Erythroblast (primary cell): Measurements from ENCODE around the gene AGTRAP.

ENCODE experiments used
- DNase-seq, 2 experiments: peaks; one replicate each; lab custom pipeline; 2025; lab: John Stamatoyannopoulos, UW
- GATA1 ChIP-seq: IDR thresholded peaks from 2 replicates; pipeline ENCODE4 v1.6.1; 2011; ENCODE audit warnings: low read depth, mild to moderate bottlenecking, control low read depth, low read length, moderate library complexity
- POLR2A ChIP-seq: IDR thresholded peaks from 2 replicates; pipeline ENCODE4 v1.6.1; 2011; ENCODE audit warnings: mild to moderate bottlenecking, low read length

Gene AGTRAP

DNA sequence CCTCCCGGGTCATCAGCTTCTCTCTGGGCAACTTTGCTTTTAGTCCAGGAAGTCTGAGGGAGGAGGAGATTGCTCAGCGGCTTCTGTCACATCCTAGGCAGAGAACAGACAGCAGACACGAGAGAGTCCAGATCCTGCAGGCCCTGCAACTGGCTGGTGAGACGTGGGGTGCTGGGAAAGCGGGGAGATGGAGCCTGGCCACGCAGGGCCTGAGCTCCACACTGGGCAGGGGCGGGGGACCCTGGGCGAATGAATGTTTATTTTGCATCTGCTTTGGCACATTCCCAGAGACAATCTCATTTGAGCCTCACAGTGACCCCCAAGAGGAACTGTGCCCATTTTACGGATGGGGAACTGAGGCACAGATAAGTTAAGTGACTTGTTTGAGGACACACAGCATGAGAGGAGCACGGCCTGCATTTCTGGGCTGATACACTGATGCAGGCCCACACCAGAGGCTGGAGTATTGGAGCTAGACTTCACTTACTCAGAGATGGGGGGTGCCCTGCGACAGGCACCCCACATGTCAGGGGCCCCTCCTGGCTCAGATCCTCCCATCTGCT, 35.6 kb downstream of the AGTRAP start:
- DNase-seq = no peak
- TF ChIP-seq POLR2A = no peak
- no peak for TF ChIP-seq GATA1

DNA sequence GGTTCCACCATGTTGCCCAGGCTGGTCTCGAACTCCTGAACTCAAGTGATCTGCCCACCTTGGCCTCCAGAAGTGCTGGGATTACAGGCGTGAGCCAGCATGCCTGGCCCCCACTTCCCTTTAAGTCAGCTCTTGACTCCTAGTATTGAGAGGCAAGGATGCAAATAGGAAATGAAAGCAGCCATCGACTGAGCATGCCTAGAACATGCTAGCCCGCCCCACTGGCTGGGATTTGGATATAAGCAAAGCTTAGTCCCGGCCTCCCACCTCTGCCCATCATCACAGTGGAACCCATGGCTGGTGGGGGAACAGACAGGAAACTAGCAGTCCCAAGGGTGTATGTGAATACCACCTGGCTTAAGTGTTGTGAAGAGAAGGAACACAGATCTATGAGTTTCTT, 36.5 kb downstream of the AGTRAP start:
- DNase-seq = no peak

GRCh38 chr1:11774753-11775152, 38.8 kb downstream of the AGTRAP start:
- no peak for DNase-seq
- TF ChIP-seq GATA1 = no peak
- no peak for TF ChIP-seq POLR2A

More for the DNA sequence above, 36.5 kb downstream of the AGTRAP start:
- TF ChIP-seq POLR2A (no peak), GATA1 (no peak)

GRCh38 chr1:11777658-11778322, 41.9 kb downstream of the AGTRAP start:
- DNase-seq = no peak
- TF ChIP-seq POLR2A (no peak), GATA1 (no peak)

- DNase-seq = no peak
- TF ChIP-seq POLR2A (no peak), GATA1 (no peak)
These were observed 42.4 kb downstream of the AGTRAP start for GRCh38 chr1:11778336-11778735.

DNA sequence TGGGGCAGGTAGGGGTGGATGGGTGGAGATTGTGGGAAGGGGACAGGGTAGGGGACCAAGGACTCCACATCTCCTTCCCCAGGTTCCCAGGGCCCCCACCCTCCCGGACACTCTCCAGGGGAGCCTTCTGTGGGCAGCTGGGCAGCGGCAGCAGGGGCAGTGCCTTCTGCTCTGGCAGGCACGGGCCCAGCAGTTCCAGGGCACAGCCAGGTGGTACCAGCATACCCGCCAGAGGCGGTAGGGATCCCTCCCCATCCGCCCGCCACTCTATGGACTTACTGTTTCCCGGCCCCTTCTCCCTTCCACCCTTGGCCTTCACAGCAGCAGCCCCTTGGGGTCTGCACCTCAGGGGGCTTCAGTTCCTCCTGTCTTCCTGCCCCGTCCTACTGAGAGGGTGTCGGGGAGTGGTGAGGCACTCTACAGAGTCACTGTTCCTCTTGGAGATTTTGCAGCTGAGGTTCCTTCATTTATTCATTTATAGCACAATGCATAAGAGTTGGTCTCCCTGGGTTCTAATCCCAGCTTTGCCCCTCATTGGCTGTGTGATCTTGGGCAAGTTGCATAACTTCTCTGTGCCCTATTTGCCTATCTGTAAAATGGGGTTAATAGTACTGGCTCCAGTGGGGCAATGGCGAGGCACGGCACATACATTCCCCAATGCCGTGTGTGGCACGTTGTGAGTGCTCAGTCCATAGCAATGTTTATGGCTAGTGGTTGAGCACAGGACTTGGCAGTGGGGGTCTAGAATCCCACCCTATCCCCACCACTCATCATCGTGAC, 43.1 kb downstream of the AGTRAP start:
- no peak for DNase-seq
- no peak for TF ChIP-seq GATA1
- TF ChIP-seq POLR2A = no peak

- DNase-seq = no peak
- no peak for TF ChIP-seq GATA1
- no peak for TF ChIP-seq POLR2A
These were observed 43.9 kb downstream of the AGTRAP start for GRCh38 chr1:11779715-11780379.

- DNase-seq = no peak
- TF ChIP-seq POLR2A (no peak), GATA1 (no peak)
These were observed 44.6 kb downstream of the AGTRAP start for GRCh38 chr1:11780380-11781147.

GRCh38 chr1:11781297-11781696, 45.4 kb downstream of the AGTRAP start:
- TF ChIP-seq POLR2A = no peak
- TF ChIP-seq GATA1 = no peak
- DNase-seq = no peak

- TF ChIP-seq POLR2A = no peak
- no peak for TF ChIP-seq GATA1
- DNase-seq = no peak
These were observed 46.3 kb downstream of the AGTRAP start for GRCh38 chr1:11782127-11782708.

DNA sequence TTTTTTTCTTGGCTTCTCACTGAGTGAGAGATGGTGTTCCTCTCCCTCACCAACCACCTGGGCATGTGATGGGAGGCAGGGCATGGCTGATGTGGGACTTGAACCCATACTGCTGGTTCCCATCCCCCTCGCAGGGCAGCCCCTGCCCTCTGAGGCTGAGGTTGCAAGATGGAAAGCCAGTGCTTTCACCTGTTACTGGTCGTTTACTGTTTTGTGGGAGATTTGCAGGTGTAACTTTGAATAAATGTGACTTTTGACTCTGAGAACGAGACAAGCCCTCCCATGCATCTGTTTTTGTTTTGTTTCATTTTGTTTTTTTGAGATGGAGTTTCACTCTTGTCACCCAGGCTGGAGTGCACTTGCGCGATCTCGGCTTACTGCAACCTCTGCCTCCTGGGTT, 47.6 kb downstream of the AGTRAP start:
- TF ChIP-seq GATA1 (no peak), POLR2A (no peak)
- DNase-seq = no peak

GRCh38 chr1:11784256-11784992, 48.5 kb downstream of the AGTRAP start:
- no peak for TF ChIP-seq GATA1
- TF ChIP-seq POLR2A = no peak
- no peak for DNase-seq
